H9 (cell line): ENCODE results near the gene DYNC1H1. TPM values are rescaled to one million over a fixed set of nuclear protein-coding genes. Genes with fewer than 3 reads are reported as not detected.

Experiments used
- DNase-seq: peaks from one replicate; pipeline ENCODE4 v3.0.0-alpha.2; 2017
- H2AFZ ChIP-seq: one replicate; pipeline ENCODE4 v1.6.1; 2013; ENCODE audit warnings: mild to moderate bottlenecking, low read length, control low read depth, moderate library complexity
- H2AK5ac ChIP-seq: 2 replicates; pipeline ENCODE4 v1.6.1; 2013; ENCODE audit warnings: low read length, control low read depth, mixed read lengths; ENCODE audit not compliant: insufficient read length
- H2BK120ac ChIP-seq: one replicate; pipeline ENCODE4 v1.6.1; 2013; ENCODE audit warnings: low read depth, mild to moderate bottlenecking, low read length, control low read depth, inconsistent platforms; ENCODE audit not compliant: poor library complexity, severe bottlenecking
- H2BK12ac ChIP-seq: 2 replicates; pipeline ENCODE4 v1.6.1; 2013; ENCODE audit warnings: low read length, control low read depth, mixed read lengths, low read depth; ENCODE audit not compliant: insufficient read length
- H2BK15ac ChIP-seq: 2 replicates; pipeline ENCODE4 v1.6.1; 2013; ENCODE audit warnings: low read depth, low read length, control low read depth
- H2BK20ac ChIP-seq: one replicate; pipeline ENCODE4 v1.6.1; 2013; ENCODE audit warnings: low read depth, mild to moderate bottlenecking, low read length, control low read depth, inconsistent platforms; ENCODE audit not compliant: poor library complexity, severe bottlenecking
- H2BK5ac ChIP-seq: 2 replicates; pipeline ENCODE4 v1.6.1; 2013; ENCODE audit warnings: low read length, control low read depth, mixed read lengths; ENCODE audit not compliant: insufficient read length
- H3K14ac ChIP-seq: 2 replicates; pipeline ENCODE4 v1.6.1; 2013; ENCODE audit warnings: low read length, control low read depth; ENCODE audit not compliant: insufficient read depth
- H3K18ac ChIP-seq: 2 replicates; pipeline ENCODE4 v1.6.1; 2013; ENCODE audit warnings: low read depth, mild to moderate bottlenecking, mixed read lengths, low read length, control low read depth; ENCODE audit not compliant: insufficient read length
- H3K23ac ChIP-seq: 2 replicates; pipeline ENCODE4 v1.6.1; 2013; ENCODE audit warnings: low read length, control low read depth, mixed read lengths, low read depth; ENCODE audit not compliant: insufficient read length
- H3K23me2 ChIP-seq: 2 replicates; pipeline ENCODE4 v1.6.1; 2013; ENCODE audit warnings: low read depth, mild to moderate bottlenecking, mixed read lengths, low read length, control low read depth; ENCODE audit not compliant: insufficient read length, poor library complexity, severe bottlenecking
- H3K27ac ChIP-seq: 2 replicates; pipeline ENCODE4 v1.5.1; 2013; ENCODE audit warnings: low read length, control low read depth, mixed read lengths, low read depth; ENCODE audit not compliant: insufficient read length
- H3K27me3 ChIP-seq: 2 replicates; pipeline ENCODE4 v1.6.1; 2013; ENCODE audit warnings: low read length, control low read depth, inconsistent platforms; ENCODE audit not compliant: insufficient read depth
- H3K4ac ChIP-seq: 2 replicates; pipeline ENCODE4 v1.6.1; 2013; ENCODE audit warnings: low read depth, mild to moderate bottlenecking, control low read depth, inconsistent platforms, low read length, moderate library complexity
- H3K4me1 ChIP-seq: 2 replicates; pipeline ENCODE4 v1.6.1; 2013; ENCODE audit warnings: low read length, control low read depth, inconsistent platforms; ENCODE audit not compliant: insufficient read depth
- H3K4me2 ChIP-seq: 2 replicates; pipeline ENCODE4 v1.6.1; 2013; ENCODE audit warnings: low read length, control low read depth, mixed read lengths; ENCODE audit not compliant: insufficient read length, insufficient read depth
- H3K56ac ChIP-seq: 2 replicates; pipeline ENCODE4 v1.6.1; 2013; ENCODE audit warnings: low read depth, mild to moderate bottlenecking, mixed read lengths, low read length, control low read depth; ENCODE audit not compliant: insufficient read length
- H3K79me1 ChIP-seq: 2 replicates; pipeline ENCODE4 v1.6.1; 2013; ENCODE audit warnings: low read depth, mild to moderate bottlenecking, moderate library complexity, low read length, control low read depth, inconsistent platforms; ENCODE audit not compliant: insufficient read depth, poor library complexity, severe bottlenecking
- H3K79me2 ChIP-seq: 2 replicates; pipeline ENCODE4 v1.6.1; 2013; ENCODE audit warnings: low read length, control low read depth, inconsistent platforms; ENCODE audit not compliant: insufficient read depth
- H3K9ac ChIP-seq: 2 replicates; pipeline ENCODE4 v1.6.1; 2013; ENCODE audit warnings: low read length, control low read depth, mixed read lengths; ENCODE audit not compliant: insufficient read length; ENCODE audit errors: extremely low read depth
- H3K9me3 ChIP-seq: one replicate; pipeline ENCODE4 v1.6.1; 2013; ENCODE audit warnings: low read depth, low read length, inconsistent platforms; ENCODE audit not compliant: control insufficient read depth
- H3T11ph ChIP-seq: one replicate; pipeline ENCODE4 v1.6.1; 2013; ENCODE audit warnings: mild to moderate bottlenecking, low read length, control low read depth, inconsistent platforms
- H4K20me1 ChIP-seq: one replicate; pipeline ENCODE4 v1.6.1; 2013; ENCODE audit not compliant: control insufficient read depth, insufficient read length, insufficient read depth
- H4K5ac ChIP-seq: 2 replicates; pipeline ENCODE4 v1.6.1; 2013; ENCODE audit warnings: low read depth, mild to moderate bottlenecking, mixed read lengths, low read length, control low read depth; ENCODE audit not compliant: insufficient read length
- H4K8ac ChIP-seq: replicated peaks from 2 replicates; pipeline ENCODE4 v1.6.1; 2013; ENCODE audit warnings: low read length, control low read depth, mixed read lengths, low read depth; ENCODE audit not compliant: insufficient read length
- H4K91ac ChIP-seq: 2 replicates; pipeline ENCODE4 v1.6.1; 2013; ENCODE audit warnings: low read depth, mild to moderate bottlenecking, moderate library complexity, mixed read lengths, low read length, control low read depth; ENCODE audit not compliant: insufficient read length
- H3K27ac Mint-ChIP-seq, 3 experiments: 2 replicates in 2 of 3; 3 replicates in 1 of 3; pipeline ENCODE4 v1.8.0; 2020 to 2021; ENCODE audit warnings: mixed read lengths in 3 of 3, mild to moderate bottlenecking in 1 of 3, moderate library complexity in 1 of 3
- H3K27me3 Mint-ChIP-seq: 2 replicates; pipeline ENCODE4 v1.8.0; 2021; ENCODE audit warnings: low read depth, mild to moderate bottlenecking, moderate library complexity, mixed read lengths
- H3K36me3 Mint-ChIP-seq, 3 experiments: 2 replicates in 2 of 3; 3 replicates in 1 of 3; pipeline ENCODE4 v1.8.0; 2020 to 2021; ENCODE audit warnings: low read depth in 3 of 3, mixed read lengths in 3 of 3; ENCODE audit not compliant: insufficient read depth in 1 of 3
- H3K4me1 Mint-ChIP-seq, 2 experiments: 2 replicates each; pipeline ENCODE4 v1.8.0; 2020; ENCODE audit warnings: mixed read lengths in 2 of 2
- H3K4me3 Mint-ChIP-seq, 2 experiments: 2 replicates in 1 of 2; 3 replicates in 1 of 2; pipeline ENCODE4 v1.8.0; 2020 to 2021; ENCODE audit warnings: mild to moderate bottlenecking in 2 of 2, mixed read lengths in 2 of 2, moderate library complexity in 1 of 2
- H3K9me3 Mint-ChIP-seq, 2 experiments: 2 replicates in 1 of 2; 3 replicates in 1 of 2; pipeline ENCODE4 v1.8.0; 2020; ENCODE audit warnings: mild to moderate bottlenecking in 2 of 2, mixed read lengths in 2 of 2, moderate library complexity in 1 of 2
- CTCF ChIP-seq: fragments of 200-600 bp; sonication (generic); conservative IDR thresholded peaks from 3 replicates; pipeline ENCODE4 v1.8.0; 2021; ENCODE audit warnings: antibody characterized with exemption, mild to moderate bottlenecking
- WGBS: extraction: QIAGEN DNeasy Blood & Tissue Kit; methylation state at CpG from one replicate; pipeline ENCODE4 v1.1.7; 2013; ENCODE audit warnings: missing lambda C conversion rate, low lambda C conversion rate, mixed read lengths; ENCODE audit not compliant: insufficient read length; ENCODE audit errors: extremely low coverage; 5-methylcytosine and 5-hydroxymethylcytosine counted together
- total RNA-seq: library from RNA; stranded (reverse); gene quantifications from 2 replicates; pipeline ENCODE4 v1.2.1, GENCODE V29; 2021

The DYNC1H1 gene
- total RNA-seq, 1 experiment from 2014 or later: 359 TPM

DNA sequence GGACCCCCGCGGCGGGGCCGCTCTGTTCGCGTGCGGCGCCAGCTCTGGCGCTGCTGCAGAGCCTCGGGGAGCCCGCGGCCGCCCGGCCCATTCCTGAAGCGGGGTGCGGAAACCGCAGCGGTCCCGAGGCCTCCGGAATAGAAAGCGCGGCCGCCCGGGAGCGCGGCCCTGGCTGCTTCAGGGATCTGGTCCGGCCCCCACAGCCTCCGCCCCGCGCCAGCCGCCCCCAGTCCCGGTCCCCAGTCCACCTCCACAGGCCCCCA, 122.3 kb downstream of the DYNC1H1 start:
- Histone ChIP-seq H3K14ac (peak overlapping the region; percentile 44; the same call in 1 of the 2 replicates), H3K23me2 (peaks cover 8% of the 10 kb centered on the region), H2BK15ac (no peak overlapping the region), H3K4ac (no peak overlapping the region), H3K18ac (no peak overlapping the region), H4K8ac (no peak overlapping the region), H2BK120ac (no peak overlapping the region), H2BK5ac (no peak overlapping the region), H2AFZ (no peak overlapping the region), H3K56ac (no peak overlapping the region), H2BK12ac (no peak overlapping the region), H4K91ac (no peak overlapping the region), H3K4me1 (no peaks in the 10 kb centered on the region), H3T11ph (no peak overlapping the region), H4K20me1 (no peaks in the 10 kb centered on the region), H3K9me3 (no peaks in the 10 kb centered on the region), H3K4me2 (no peak overlapping the region), H3K79me2 (peaks cover 9% of the 10 kb centered on the region; the same call in 1 of the 2 replicates), H2BK20ac (no peak overlapping the region), H3K23ac (no peak overlapping the region), H4K5ac (no peak overlapping the region), H3K27ac (no peak overlapping the region), H3K79me1 (no peaks in the 10 kb centered on the region), H3K9ac (peak overlapping the region; percentile 59), H2AK5ac (no peak overlapping the region), H3K27me3 (no peaks in the 10 kb centered on the region)
- Mint-ChIP-seq H3K4me1 (peaks cover 43 to 52% of the 10 kb centered on the region in 2 experiments), H3K27ac (peak overlapping the region in 2 of 3 experiments; percentile 40 to 94; a peak in 2 of 7 replicates), H3K36me3 (peaks cover 44 to 52% (median 47%) of the 10 kb centered on the region in 3 experiments), H3K4me3 (peak overlapping the region; percentile 81 to 88), H3K9me3 (no peaks in the 10 kb centered on the region; a peak in 2 of 5 replicates), H3K27me3 (peaks cover 4% of the 10 kb centered on the region)
- no peak for DNase-seq
- WGBS: no CpG with 5 or more reads among the region's 32 CpGs
- no peak for TF ChIP-seq CTCF
